D721Med (cell line): ENCODE data around the gene HOXB4.

Experiments
- DNase-seq: peaks from one replicate; pipeline ENCODE4 v3.0.0; 2011; ENCODE audit warnings: low spot score; ENCODE audit not compliant: insufficient read length
- FAIRE-seq: peaks from 2 replicates; lab custom pipeline; 2011; peaks lifted over from hg19 to GRCh38; lab: Jason Lieb, UNC
- TF ChIP-seq, protein P1 (sequence below): IDR thresholded peaks from 2 replicates; pipeline ENCODE4 v1.5.1; 2012; ENCODE audit warnings: mild to moderate bottlenecking, control low read depth; ENCODE audit not compliant: insufficient read depth; ENCODE audit errors: missing control alignments

HOXB4 gene

DNA sequence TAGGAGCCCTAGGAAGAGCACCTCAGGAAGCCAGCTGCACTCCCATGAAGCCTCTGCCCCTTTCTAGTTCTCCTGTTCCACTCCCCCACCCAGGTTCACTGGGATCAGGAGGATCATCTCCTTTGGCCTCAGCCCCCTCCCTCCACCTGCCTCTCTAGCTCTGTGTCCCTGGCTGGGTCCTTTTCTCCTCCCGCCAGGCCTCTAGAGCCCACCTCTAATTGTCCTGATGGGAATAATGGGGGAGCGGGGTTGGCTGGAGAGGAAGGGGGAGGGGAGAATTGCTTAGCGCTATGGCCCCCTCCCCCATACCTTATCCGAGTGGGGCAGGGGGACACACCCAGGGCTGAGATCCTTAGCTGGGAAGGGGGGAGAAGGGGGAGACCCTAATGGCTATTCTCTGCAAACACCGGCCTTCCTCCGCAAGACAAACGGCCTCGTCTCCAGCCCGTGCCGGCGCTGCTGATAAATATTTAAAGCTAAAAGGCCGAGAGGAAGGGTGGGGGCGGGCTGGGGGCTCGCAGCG, 31.7 kb upstream of the HOXB4 start:
- TF ChIP-seq, protein P1, sequence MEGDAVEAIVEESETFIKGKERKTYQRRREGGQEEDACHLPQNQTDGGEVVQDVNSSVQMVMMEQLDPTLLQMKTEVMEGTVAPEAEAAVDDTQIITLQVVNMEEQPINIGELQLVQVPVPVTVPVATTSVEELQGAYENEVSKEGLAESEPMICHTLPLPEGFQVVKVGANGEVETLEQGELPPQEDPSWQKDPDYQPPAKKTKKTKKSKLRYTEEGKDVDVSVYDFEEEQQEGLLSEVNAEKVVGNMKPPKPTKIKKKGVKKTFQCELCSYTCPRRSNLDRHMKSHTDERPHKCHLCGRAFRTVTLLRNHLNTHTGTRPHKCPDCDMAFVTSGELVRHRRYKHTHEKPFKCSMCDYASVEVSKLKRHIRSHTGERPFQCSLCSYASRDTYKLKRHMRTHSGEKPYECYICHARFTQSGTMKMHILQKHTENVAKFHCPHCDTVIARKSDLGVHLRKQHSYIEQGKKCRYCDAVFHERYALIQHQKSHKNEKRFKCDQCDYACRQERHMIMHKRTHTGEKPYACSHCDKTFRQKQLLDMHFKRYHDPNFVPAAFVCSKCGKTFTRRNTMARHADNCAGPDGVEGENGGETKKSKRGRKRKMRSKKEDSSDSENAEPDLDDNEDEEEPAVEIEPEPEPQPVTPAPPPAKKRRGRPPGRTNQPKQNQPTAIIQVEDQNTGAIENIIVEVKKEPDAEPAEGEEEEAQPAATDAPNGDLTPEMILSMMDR, result no peak
- no peak for DNase-seq
- FAIRE-seq, result no peak

DNA sequence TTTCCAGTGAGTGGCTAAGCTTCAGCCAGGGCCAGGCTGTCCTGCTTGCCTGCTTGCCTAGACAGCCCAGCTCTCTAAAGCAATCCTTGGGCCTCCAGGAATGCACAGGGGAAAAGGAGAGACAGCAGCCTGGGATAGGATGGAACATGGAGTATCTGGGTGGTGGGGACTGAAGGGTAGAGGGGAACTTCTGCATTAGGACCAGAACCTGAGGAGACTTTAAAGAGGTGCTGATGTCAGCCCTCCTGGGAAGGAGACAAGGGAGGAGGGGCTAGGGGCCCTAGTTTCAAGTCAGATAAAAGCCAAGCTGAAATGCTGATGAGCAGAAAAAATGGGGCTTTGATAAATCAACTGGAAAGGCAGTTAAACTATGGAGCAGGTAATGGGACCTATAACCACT, 30.9 kb upstream of the HOXB4 start:
- TF ChIP-seq, protein P1, result no peak
- DNase-seq (no peak), FAIRE-seq (no peak)

DNA sequence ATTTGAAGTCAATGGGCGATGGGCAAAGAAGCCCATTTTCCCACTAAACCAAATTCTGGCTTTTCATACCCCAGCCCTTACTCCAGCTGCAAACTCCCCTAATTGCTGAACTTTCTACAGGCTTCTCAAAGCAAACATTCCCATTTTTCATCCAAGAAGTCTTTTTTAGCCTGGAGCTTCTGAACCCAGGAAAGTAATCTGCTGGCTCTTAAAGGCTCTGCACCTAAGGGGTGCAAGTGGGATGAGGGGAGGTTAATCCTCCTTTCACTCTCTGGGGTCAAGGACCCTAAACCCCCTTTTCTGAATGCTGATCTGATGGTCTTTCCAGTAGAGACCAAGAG, 30.3 kb upstream of the HOXB4 start:
- no peak for DNase-seq
- TF ChIP-seq, protein P1, result no peak
- no peak for FAIRE-seq

DNA sequence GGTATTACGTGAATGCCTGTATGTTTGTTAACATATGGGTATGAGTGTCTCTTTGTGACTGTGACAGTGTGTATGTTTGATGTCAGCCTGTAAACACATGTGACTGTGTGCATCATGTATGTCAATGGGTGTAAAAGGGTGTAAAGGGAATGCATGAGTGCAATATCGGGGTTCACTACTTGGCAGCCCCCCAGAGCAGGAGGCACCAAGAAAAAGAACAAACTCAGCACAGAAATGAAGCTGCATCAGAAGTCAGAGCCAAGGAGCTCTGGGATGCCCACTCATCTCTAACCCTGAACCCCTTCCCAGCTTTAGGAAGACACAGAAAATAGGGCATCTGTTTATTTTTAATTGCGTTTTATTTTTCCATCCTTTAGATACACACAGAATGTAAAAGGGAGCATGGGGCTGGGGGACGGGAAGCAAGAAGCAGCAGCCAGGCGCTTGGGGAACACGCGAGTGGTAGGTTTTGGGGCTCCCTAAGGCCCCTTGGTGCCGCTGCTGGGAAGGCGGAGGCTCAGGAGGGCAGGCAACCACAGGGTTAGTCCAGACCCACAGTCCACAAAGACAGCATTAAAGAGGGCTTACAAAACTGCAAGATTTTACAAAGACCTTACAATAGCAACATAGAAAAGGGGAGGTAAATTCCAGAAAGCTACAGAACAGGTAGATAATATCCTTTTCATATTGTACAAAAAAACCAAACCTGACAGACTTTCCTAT, 28.9 kb upstream of the HOXB4 start:
- FAIRE-seq (no peak), DNase-seq (no peak)
- TF ChIP-seq, protein P1, result no peak

DNA sequence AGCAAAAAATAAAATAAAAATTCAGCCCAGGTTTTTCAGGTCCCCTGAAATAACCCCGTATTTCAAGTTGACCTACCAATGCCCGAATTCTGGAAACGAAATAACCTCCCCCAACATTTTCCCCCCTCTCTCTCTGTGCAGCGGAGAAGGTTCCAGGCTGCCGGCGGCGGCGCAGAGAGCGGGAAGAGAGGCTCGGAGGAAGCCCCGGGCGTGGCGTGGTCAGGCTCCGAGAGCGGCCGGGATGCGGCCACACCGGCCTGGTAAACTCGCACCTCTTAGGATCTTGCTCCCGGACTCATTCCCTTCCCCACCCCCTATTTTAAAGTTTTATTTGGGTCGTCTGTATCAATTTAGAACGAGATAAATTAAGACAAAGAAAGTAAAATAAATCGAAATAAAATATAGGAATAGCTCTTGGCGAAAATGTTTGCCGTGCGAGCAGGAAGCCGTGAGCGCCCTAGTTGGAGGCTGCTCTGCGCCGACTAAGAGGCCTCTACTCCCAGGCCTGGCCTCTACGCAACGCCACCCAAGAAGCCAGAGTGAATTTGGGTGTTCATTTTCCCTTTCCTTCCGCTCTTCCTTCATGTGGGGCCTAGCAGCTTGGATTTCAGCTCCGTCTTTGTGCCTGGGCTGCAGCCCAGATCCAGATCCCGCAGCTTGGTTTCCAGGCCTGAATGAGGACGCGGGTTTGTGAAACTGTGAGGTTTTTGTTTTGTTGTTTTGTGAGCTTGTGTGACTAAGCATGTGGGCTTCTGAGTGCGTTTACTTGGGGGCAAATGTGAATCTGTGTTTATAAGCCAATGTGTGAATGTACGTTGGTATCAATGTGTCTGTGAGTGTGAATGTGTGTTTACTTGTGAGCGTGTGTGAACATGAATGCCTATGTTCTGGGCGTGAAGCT, 28.1 kb upstream of the HOXB4 start:
- DNase-seq, result no peak
- TF ChIP-seq, protein P1, result no peak
- no peak for FAIRE-seq

DNA sequence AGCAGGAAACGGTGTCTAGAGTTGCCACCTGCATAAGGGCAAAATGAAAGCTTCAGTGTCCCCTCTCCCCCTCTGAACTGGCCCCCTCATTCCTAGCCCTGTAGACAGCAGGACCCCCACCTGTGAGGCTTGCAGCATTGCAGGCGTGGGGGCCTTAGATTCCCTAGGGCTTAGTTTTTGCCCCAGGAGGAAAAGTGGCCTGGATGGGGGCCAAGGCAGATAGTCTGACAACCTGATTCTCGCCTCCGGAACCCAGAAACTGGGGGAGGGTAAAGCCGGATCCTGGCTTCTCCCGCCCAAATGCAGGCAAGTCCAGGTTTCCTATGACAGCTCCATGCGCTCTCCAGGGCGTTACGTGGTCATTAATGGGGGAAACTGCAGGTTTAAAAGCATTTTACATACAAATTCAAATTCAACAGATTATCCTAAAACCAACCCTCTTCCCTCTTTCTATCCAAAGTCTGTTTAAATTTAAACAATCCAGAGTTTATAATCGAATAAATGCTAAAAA, 27.3 kb upstream of the HOXB4 start:
- FAIRE-seq (no peak), DNase-seq (no peak)
- TF ChIP-seq, protein P1, result no peak
